Fibroblast of skin of abdomen (primary cell): ENCODE results near the gene RELN.
A peak's percentile ranks its signal among the peaks of the same experiment; 100 is the strongest.
"Not testable (repeated sequence)": the region's sequence is repeated elsewhere in the genome, so short reads cannot be mapped to it uniquely, and the experiment has no call there.

Experiments used
- DNase-seq: peaks from one replicate; pipeline ENCODE4 v3.0.0-alpha.2; 2013

Gene RELN

DNA sequence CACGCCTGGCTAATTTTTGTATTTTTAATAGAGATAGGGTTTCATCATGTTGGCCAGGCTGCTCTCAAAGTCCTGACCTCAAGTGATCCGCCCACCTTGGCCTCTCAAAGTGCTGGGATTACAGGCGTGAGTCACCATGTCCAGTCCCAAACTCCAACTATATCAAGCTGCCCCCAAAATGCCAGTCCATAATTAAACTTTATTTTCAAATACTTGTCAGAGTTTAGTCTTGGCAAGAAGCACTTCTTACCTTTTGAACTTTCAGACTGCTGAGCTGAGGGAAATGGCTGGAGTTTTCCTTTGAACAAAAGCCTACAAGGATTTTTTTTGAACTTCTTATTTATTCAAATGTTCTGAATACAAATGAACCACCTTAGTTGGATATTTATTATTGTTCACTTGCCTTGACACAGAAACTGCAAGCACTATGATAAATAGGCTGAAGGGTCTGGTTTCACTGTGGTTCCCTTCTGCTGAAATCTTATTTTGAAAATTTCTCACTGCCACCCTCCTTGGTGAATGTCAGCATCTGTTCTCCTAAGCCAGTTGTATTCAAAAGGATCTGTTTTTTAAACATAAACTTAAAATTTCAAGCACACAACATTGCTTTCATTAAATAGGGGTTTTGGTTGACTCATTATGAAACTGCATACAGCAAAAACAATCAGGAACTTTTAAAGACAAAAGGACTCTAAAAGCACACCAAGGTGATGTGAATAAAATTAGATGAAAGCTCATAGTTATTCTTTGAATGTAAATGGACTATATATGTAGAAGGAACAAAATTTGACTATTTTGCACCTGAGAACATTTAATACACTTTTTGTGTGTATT lies 441.8 kb downstream of the RELN start:
- DNase-seq = no peak

DNA sequence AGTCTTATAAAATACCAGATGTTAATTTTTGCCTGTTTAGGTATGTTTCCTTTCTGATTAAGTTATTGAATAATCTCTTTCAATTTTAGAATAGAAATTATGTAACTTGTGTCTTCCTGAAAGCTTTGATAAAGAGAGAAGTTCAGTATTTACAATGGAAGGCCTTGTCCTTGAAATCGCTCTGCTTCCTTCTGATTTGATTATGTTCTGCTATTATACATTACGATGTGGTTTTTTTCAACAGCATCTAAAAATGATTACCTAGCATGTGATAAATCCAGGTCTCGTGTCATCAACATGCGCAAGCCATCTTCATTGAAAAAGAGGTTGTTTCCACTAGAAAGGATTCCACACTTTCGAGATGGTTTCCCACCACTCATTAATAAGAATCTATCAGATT lies 447.0 kb downstream of the RELN start:
- DNase-seq = no peak

DNA sequence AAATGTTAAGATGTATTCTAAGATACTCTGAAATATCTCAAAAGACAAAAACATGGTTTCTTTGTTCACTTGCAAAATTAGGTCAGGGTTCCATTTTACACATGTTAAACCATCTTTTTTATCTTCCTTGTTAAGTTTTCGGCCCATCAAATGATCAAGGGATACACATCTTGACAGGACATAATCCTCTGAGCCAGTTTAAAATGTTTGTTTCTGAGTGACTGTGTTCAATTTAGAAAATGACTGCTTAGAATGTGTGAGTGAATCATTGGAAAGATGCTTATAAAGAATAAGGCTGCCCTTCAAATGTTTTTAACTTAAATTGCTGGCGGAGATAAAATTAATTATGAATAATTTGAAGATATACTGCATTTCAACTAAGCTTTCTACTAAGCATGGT lies 447.5 kb downstream of the RELN start:
- DNase-seq = no peak

DNA sequence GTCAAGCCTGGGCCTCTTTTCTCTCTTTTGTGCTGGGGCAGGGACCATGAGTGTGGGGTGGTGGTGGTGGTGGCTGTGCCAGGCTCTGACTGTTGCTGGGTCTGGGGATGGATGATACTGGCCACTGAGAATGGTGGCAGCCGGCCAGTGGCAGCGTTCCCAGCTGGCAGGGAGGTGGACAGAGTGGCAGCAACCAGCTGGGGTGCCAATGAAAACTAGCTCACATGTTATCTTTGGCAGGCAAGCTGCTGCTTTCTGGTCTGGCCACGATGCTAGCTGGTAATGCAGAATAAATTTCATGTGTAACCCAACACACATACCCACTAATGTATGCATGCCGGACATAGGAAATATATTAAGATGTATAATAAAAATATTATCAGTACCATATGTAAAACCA lies 448.4 kb downstream of the RELN start:
- no peak for DNase-seq

DNA sequence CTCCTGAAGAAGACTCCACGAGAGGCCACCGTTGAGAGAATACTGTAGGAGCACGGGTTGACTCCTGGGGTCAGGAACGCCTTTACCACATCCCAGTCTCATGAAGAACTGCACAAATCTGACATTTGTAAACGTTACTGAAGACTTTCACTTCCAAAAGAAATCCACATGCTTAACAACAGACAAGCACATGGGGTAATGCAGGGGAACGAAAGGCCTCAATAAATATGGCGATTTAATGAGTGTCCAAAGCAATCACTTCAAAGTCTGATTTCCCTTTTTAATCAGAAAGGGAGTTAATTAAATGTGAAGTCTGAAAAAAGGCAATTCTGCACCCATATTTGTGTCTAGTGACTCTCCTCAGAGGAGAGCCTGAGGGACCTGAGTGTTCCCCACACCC lies 449.1 kb downstream of the RELN start:
- DNase-seq = no peak

DNA sequence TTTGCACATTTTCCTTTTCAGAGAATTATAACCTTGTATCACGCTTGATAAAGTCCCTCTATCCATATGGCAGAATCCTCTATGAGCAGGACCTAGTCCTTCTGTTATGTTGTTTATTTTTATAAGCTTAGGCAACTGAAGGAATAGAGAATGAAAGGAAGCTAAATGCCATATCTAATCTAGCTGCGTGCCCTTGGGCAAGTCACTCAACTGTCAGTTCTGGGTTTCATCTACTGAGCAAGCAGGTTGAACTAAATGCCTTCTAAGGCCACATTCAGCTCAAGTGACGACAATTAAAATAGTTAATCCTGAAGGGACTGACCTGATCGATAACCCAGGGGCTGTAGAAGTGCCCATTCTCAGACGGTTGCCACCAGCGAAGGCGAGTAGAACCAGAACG lies 449.6 kb downstream of the RELN start:
- DNase-seq = no peak

DNA sequence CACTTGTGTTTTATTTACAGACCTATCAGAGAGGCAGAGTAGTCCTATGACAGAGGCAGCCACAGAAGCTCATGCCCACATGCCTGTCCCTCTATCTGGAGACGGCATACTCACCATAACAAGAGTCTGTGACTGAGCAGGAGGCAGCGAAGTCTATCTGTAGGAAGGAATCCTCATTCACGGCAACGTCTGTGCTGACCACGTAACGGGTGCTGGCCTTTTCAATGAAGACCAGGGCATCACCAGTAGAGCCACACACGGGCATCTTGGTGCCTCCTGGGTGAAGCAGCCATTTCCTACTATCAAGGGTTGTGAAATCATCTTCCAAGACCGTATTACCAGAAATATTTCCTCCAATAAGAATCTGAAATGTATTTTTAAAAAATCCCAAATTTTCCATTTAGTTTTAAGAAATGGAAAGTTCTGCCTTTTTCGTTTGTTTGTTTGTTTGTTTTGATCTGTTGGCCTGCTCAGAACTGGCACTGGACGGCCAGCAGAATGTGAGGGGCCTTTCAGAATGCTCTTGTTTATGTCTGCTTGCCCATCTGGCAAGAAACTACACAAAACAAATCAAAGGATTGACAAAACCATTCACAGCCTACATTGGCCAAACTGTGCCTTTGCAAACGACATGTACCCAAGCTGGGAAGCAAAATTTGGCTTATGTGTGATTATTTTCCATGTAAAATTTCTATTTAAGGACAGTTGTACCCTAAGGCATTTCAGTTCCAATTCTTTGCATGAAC lies 450.3 kb downstream of the RELN start:
- DNase-seq = no peak

DNA sequence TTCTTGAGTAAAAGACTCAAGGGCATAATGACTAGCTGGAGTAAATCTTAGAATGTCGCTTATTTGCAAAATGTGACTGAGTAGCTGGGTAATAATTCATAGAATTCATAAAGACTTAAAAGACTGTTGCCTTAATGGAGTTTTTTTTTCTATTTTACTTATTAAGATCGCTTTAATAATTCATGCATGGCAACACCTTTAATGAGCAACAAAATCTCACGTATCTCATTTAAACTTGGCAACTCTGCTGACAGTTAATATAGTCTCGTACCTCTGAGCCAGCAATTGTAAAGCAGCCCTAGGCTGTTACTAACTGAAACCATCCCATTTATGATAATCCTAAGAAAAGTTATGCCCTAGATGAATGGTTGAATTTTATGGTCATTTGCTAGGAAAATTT lies 455.7 kb downstream of the RELN start:
- no peak for DNase-seq

DNA sequence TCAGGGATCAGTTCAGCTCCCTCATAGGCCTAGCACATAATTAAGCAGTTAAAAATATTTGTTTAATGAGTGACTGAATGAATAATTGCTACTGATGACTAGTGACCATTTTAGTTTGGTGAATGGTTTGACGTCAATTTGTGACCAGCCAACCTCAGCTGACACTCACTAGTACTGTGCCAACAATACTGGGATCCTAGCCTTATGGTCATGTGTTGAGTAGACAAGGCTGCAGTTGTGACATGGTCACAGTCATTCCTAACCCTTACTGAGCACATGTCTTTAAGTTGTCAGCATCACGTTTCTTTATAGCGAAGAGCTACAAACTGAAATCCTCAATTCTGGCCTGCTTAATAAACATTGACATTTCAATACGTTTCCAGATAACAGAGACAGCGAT lies 456.5 kb downstream of the RELN start:
- no peak for DNase-seq

DNA sequence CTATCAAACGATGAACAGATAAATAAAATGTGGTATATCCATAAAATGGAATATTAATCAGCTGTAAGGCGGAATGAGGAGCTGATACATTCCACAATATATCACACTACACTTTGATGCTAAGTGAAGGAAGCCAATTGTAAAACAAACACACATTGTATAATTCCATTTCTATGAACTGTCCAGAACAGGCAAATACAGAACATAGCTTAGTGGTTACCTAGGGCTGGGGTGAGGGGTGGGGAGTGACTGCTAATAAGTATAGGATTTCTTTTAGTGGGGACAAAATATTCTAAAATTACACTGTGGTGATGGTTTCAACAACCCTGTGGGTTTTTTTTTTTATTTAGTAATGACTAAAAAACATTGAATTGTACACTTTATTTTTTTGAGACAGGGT lies 461.3 kb downstream of the RELN start:
- no peak for DNase-seq

DNA sequence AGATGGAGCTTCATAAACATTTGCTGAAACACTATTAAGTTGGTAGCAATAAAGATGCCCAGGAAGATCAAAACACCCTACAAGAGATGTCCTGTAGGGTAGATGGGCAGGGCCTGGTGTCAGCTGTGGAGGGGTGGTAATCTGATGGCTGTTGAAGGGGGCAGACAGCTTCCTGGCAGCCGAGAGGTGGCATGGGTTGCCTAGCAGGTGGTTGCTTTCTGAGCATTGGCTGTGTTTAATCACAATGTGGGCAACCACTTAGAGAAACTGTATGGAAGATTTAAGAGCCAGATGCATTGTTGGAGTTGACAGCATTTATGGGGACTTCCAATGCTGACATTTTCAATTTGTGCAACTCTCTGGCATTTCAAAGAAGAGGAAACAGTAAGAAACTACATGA lies 463.5 kb downstream of the RELN start:
- DNase-seq = no peak

DNA sequence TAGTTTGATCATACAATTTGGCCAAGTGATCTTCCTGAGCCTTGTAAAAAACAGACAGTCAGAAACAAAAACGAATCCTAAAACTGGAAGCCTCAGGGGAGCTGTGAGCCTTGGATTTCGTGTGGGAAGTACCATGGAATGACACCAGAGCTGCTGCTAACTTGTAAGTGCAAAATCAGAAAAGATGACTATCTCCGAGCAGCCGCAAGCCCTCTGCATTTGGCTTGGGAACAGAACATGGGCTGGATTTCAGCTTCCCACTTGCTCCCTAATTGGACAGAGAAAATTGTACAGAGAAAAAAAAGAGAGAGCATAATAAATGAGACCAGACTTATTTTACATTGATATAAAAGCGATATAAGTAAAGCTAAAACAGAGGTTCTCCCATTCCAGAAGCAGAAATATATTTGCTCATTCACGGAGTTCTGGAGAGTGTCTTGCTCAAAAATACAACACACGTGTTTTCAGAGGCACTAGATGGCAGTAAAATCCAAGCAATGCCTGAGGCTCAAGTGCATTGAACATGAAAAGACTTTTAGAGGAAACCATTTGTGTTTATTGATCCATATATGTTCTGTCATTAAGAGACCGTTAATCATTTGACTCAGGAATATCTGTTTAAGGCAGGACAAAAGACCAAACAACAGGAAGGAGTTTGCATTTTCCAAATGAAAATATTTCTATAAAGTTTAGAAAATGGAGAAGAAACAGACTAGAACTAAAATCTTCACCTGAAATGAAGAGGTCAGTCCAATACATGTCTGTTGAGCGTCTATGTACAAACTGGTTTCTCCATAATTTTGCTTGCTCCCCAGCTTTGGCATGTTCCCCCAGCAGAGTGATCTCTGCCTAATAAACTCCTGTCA lies 465.2 kb downstream of the RELN start:
- peak; percentile 24 for DNase-seq

DNA sequence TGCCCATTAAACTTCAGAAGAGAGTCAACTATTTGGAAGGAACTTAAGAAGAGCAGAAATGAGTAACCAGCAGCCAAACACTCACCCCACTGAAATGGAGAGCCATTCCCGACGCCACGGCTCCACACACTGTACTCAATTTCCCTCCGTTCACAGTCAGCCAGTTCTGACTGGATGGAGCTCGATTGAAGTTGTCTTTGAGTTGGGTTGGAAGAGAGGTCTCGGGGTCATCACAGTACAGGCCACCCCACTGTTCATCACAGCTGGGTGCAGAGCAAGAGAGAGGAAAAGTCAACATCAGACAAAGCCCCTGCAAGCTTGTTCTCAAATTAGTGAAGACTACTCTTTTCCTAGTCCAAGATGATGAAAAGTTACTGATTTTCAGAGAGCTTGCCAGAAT lies 467.5 kb downstream of the RELN start:
- DNase-seq = no peak

DNA sequence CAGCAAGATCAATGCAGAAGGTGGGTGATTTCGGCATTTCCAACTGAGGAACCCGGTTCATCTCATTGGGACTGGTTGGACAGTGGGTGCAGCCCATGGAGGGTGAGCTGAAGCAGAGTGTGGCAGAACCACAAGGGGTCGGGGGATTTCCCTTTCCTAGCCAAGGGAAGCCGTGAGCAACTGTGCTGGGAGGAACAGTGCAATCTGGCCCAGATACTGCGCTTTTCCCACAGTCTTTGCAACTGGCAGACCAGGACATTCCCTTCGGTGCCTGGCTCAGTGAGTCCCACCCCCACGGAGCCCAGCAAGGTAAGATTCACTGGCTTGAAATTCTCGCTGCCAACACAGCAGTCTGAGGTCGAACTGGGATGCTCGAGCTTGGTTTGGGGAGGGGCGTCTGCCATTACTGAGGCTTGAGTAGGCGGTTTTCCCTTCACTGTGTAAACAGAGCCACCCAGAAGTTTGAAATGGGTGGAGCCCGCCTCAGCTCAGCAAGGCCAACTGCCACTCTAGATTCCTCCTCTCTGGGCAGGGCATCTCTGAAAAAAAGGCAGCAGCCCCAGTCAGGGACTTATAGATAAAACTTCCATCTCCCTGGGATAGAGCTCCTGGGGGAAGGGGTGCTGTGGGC lies 484.8 kb downstream of the RELN start:
- DNase-seq = no peak

DNA sequence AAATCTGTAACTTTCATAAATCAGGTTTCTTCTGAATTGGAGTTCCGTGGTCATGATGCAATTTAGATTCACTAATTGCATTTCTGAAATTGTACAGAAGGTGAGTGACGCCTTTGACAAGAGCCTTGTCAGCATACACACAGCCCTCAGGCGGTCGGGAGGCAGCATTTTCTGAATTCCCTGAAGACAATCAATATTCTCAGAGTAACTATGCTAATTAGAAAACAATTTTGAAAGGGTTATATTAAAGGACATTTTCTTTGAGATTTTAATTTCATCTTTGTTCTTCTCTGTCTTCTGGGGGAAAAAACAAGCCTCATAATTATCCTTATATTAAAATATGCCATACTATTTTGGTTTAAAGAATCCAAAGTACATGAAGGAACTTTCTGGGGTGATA lies 488.3 kb downstream of the RELN start:
- DNase-seq = no peak

DNA sequence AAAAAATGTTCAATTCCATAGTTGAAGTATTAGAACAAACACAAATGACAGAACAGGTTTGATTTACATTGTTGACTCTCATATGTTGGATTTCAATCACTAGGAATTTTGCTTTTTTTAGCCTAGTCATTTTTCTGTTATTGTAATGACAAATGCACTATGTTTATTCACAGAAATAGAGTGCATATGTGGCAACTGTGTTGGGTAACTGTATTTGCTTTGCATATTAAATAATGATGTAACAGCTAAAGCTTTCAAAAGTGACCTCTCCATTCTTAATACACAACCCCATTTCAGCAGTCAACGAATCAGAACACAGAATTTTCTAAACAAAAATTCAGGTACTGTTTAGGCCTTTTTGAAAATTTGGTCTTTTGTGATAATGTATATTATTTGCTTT lies 489.5 kb downstream of the RELN start:
- no peak for DNase-seq

DNA sequence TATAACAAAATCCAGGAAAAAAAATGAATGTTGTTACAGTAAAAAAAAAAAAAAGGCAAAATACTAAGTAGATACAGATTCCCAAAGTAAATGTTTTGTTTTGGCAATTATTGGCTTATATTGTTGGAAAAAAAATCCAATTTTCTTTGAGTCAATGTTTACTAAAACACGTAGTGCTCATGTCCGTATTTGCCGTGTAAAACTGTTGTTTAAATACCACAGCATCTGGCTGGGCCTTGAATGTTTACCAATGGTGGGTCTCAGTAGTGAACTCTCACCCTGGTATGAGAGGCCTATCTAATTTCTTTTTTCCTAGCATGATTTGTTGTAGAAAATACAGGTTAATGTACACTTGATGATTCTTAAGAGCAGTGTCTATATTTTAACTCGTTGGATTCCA lies 502.0 kb downstream of the RELN start:
- no peak for DNase-seq

DNA sequence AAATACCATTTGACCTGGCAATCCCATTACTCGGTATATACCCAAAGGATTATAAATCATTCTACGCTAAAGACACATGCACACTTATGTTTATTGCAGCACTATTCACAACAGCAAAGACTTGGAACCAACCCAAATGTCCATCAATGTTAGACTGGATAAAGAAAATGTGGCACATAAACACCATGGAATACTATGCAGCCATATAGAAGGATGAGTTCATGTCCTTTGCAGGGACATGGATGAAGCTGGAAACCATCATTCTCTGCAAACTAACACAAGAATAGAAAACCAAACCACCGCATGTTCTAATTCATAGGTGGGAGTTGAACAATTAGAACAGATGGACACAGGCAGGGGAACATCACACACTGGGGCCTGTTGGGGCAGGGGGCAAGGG lies 502.6 kb downstream of the RELN start:
- DNase-seq = not testable (repeated sequence)

DNA sequence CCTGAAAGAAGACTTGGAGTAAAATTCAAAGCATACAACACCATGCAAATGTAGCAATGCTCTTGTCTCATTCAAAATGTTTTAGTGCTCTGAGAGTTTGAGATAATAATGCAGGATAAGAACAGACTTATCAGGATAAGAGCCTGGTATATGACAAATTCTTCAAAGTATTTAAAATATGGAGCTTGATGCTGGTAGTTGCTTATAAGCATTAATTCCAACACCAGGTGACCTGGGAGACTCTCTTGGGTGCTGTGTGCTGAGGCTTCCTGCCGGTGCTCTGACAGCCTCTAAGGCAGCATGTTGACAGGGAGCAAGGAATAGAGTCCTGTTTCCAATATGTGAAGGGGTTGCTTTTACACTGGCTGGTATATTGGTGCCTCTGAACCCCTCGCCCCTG lies 508.7 kb downstream of the RELN start:
- DNase-seq = no peak

DNA sequence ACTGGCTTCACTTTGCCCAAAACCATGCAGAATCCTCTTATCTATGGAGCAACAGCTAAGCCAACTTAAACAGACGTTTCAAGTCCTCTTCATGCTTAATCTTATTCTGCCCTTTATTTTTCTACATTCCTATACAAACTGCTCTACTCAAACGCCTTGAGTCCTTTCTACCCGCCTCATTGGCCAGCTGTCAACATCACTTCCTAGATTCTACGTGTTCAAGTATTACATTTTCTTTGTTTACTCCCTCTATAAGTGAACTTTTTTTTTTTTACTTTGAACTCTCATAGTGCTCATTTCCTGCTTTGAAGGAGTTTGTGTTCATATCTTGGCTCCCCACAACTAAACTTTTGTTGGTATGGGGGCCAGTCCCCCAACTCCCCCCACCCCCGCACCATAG lies 514.5 kb downstream of the RELN start:
- DNase-seq = no peak

DNA sequence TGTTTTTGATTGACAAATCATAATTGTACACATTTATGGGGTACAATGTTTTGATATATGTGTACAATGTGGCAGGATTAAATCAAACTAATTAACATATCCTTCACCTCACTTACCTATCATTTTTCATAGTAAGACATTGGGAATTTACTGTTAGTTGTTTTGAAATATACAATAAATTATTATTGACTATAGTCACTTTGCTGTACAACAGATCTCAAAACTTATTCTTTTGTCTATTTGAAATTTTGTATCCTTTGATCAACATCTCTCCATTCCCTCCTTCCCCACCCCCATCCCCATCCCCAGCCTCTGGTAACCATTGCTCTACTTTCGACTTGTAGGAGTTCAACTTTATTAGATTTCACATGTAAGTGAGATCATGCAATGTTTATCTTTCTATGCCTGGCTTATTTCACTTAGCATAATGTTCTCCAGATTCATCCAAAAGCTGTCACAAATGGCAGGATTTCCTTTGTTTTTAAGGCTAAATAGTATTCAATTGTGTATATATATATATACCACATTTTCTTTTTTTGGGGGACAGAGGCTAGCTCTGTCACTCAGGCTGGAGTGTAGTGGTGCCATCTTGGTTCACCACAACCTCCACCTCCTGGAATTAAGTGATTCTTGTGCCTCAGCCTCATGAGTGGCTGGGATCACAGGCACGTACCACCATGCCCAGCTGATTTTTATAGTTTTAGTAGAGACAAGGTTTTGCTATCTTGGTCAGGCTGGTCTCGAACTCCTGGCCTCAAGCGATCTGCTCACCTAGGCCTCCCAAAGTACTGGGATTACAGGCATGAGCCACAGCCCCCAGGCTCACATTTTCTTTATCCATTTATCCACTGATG lies 520.1 kb downstream of the RELN start:
- no peak for DNase-seq

DNA sequence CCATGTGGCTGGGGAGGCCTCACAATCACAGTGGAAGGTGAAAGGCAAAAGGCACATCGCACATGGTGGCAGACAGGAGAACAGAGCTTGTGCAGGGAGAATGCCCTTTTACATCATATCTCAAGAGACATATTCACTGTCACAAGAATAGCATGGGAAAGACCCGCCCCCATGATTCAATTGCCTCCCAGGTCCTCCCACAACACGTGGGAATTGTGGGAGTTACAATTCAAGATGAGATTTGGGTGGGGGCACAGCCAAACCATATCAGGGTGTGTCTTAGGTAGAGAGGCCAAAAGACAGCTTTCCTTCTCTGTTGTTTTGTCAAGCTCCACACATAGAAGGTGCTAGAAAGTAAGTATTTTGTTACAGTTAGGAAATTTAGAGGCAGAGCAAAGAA lies 522.6 kb downstream of the RELN start:
- DNase-seq = no peak
